SK-N-SH treated with all-trans-retinoic acid at 6 μM for 48 hours (cell line): ENCODE measurements around the gene PYGL.

ENCODE experiments used
- ATAC-seq: fragments of 200-7000 bp; cut with Tn5 transposase; 3 replicates; pipeline ENCODE4 v1.9.1; 2020; ENCODE audit warnings: mild to moderate bottlenecking, moderate library complexity
- ARNTL ChIP-seq: fragments of 450-650 bp; formaldehyde crosslinking; IDR thresholded peaks from 2 replicates; pipeline ENCODE4 v1.5.0; 2020; ENCODE audit warnings: low read depth, mild to moderate bottlenecking, moderate library complexity, borderline replicate concordance
- BACH2 ChIP-seq: fragments of 250-450 bp; sonication (Bioruptor Pico); IDR thresholded peaks from 2 replicates; pipeline ENCODE4 v1.9.0; 2021; ENCODE audit warnings: mild to moderate bottlenecking, borderline replicate concordance
- CREB5 ChIP-seq: fragments of 250-450 bp; sonication (Bioruptor Pico); IDR thresholded peaks from 2 replicates; pipeline ENCODE4 v1.5.1; 2020; ENCODE audit warnings: low read depth, mild to moderate bottlenecking, moderate library complexity
- CSDC2 ChIP-seq: fragments of 250-450 bp; sonication (Bioruptor Pico); IDR thresholded peaks from 2 replicates; pipeline ENCODE4 v1.5.0; 2020; ENCODE audit warnings: mild to moderate bottlenecking, moderate library complexity
- CSRNP3 ChIP-seq: fragments of 250-450 bp; sonication (Bioruptor Pico); IDR thresholded peaks from 2 replicates; pipeline ENCODE4 v1.5.1; 2021; ENCODE audit warnings: mild to moderate bottlenecking, moderate library complexity
- ISL1 ChIP-seq: fragments of 250-450 bp; sonication (Bioruptor Pico); IDR thresholded peaks from 2 replicates; pipeline ENCODE4 v2.1.2; 2022; ENCODE audit warnings: mild to moderate bottlenecking, moderate library complexity
- POU6F1 ChIP-seq: fragments of 250-450 bp; sonication (Bioruptor Pico); IDR thresholded peaks from 2 replicates; pipeline ENCODE4 v1.8.0; 2021; ENCODE audit warnings: low read depth, mild to moderate bottlenecking, moderate library complexity, borderline replicate concordance
- PPARA ChIP-seq: fragments of 250-450 bp; sonication (Bioruptor Pico); IDR thresholded peaks from 2 replicates; pipeline ENCODE4 v1.5.0; 2020; ENCODE audit warnings: mild to moderate bottlenecking, borderline replicate concordance
- RARB ChIP-seq: fragments of 250-450 bp; sonication (Bioruptor Pico); IDR thresholded peaks from 2 replicates; pipeline ENCODE4 v1.8.0; 2021; ENCODE audit warnings: mild to moderate bottlenecking, moderate library complexity
- SNAI2 ChIP-seq: fragments of 250-450 bp; sonication (Bioruptor Pico); IDR thresholded peaks from 2 replicates; pipeline ENCODE4 v1.5.0; 2020; ENCODE audit warnings: mild to moderate bottlenecking, moderate library complexity
- TCF4 ChIP-seq: fragments of 250-450 bp; sonication (Bioruptor Pico); IDR thresholded peaks from 2 replicates; pipeline ENCODE4 v1.8.0; 2021; ENCODE audit warnings: mild to moderate bottlenecking, moderate library complexity, borderline replicate concordance
- TOX ChIP-seq: fragments of 250-450 bp; sonication (Bioruptor Pico); IDR thresholded peaks from 2 replicates; pipeline ENCODE4 v1.8.0; 2021; ENCODE audit warnings: mild to moderate bottlenecking, moderate library complexity, borderline replicate concordance
- TSHZ2 ChIP-seq: fragments of 250-450 bp; sonication (Bioruptor Pico); IDR thresholded peaks from 2 replicates; pipeline ENCODE4 v1.5.0; 2020; ENCODE audit warnings: mild to moderate bottlenecking, moderate library complexity
- ZC3H10 ChIP-seq: fragments of 250-450 bp; sonication (Bioruptor Pico); IDR thresholded peaks from 2 replicates; pipeline ENCODE4 v1.5.1; 2021; ENCODE audit warnings: mild to moderate bottlenecking, moderate library complexity
- ZFP3 ChIP-seq: fragments of 250-450 bp; sonication (Bioruptor Pico); IDR thresholded peaks from 2 replicates; pipeline ENCODE4 v1.5.0; 2020; ENCODE audit warnings: mild to moderate bottlenecking, moderate library complexity
- ZNF565 ChIP-seq: fragments of 450-650 bp; formaldehyde crosslinking; conservative IDR thresholded peaks from 2 replicates; pipeline ENCODE4 v1.5.0; 2020; ENCODE audit warnings: low read depth, mild to moderate bottlenecking, moderate library complexity
- ZNF70 ChIP-seq: fragments of 450-650 bp; formaldehyde crosslinking; IDR thresholded peaks from 2 replicates; pipeline ENCODE4 v1.5.0; 2020; ENCODE audit warnings: mild to moderate bottlenecking, moderate library complexity
- ZNF8 ChIP-seq: fragments of 450-650 bp; formaldehyde crosslinking; IDR thresholded peaks from 2 replicates; pipeline ENCODE4 v1.5.0; 2020; ENCODE audit warnings: mild to moderate bottlenecking, moderate library complexity
- TF ChIP-seq, protein P1 (sequence below): fragments of 250-450 bp; sonication (Bioruptor Pico); IDR thresholded peaks from 2 replicates; pipeline ENCODE4 v1.8.0; 2020; ENCODE audit warnings: mild to moderate bottlenecking, moderate library complexity, borderline replicate concordance

PYGL gene

DNA sequence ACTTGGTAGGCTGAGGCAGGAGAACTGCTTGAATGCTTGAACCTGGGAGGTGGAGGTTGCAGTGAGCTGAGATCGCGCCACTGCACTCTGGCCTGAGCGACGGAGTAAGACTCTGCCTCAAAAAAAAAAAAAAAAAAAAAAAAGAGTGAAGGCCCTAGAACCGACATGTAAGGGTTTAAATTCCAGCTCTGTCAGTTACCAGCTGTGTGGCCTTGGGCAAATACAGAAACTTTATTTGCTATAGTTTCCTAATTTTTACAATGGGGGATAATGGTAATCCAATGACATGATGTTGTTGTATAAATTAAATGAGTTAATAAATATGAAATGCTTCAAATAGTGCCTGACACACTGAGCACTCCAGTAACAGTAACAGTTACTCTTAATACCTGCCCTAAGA is 19.6 kb upstream of the PYGL start:
- no peak for ATAC-seq
- TF ChIP-seq PPARA (CRISPR knock-in tag) (no peak), BACH2 (no peak), TSHZ2 (CRISPR knock-in tag) (no peak), ISL1 (CRISPR knock-in tag) (no peak), TCF4 (CRISPR knock-in tag) (no peak), TOX (CRISPR knock-in tag) (no peak), ZNF565 (CRISPR knock-in tag) (no peak), SNAI2 (no peak), POU6F1 (CRISPR knock-in tag) (no peak), ARNTL (CRISPR knock-in tag) (no peak), CSDC2 (CRISPR knock-in tag) (no peak), CSRNP3 (CRISPR knock-in tag) (no peak), ZFP3 (CRISPR knock-in tag) (no peak), ZNF8 (no peak), RARB (CRISPR knock-in tag) (no peak)
- TF ChIP-seq, protein P1, sequence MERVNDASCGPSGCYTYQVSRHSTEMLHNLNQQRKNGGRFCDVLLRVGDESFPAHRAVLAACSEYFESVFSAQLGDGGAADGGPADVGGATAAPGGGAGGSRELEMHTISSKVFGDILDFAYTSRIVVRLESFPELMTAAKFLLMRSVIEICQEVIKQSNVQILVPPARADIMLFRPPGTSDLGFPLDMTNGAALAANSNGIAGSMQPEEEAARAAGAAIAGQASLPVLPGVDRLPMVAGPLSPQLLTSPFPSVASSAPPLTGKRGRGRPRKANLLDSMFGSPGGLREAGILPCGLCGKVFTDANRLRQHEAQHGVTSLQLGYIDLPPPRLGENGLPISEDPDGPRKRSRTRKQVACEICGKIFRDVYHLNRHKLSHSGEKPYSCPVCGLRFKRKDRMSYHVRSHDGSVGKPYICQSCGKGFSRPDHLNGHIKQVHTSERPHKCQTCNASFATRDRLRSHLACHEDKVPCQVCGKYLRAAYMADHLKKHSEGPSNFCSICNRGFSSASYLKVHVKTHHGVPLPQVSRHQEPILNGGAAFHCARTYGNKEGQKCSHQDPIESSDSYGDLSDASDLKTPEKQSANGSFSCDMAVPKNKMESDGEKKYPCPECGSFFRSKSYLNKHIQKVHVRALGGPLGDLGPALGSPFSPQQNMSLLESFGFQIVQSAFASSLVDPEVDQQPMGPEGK (CRISPR knock-in tag): no peak

- TF ChIP-seq CSRNP3 (CRISPR knock-in tag): no peak
- TF ChIP-seq, protein P1 (CRISPR knock-in tag): peak; percentile 70; the same call in 1 of the 2 replicates
- TF ChIP-seq ISL1 (CRISPR knock-in tag): peak; percentile 96
- no peak for TF ChIP-seq POU6F1 (CRISPR knock-in tag)
- no peak for TF ChIP-seq ZNF8
- no peak for TF ChIP-seq ZC3H10
- no peak for TF ChIP-seq CREB5 (CRISPR knock-in tag)
- no peak for TF ChIP-seq ZNF70 (CRISPR knock-in tag)
- TF ChIP-seq BACH2: no peak
- 0 out of 2 replicates have a peak, but pooled peaks have one; percentile 66 for TF ChIP-seq TOX (CRISPR knock-in tag)
- TF ChIP-seq, all 23 proteins: peak for 3
- peak; percentile 72 for ATAC-seq
Measured at GRCh38 chr14:50961605-50962221, 17.4 kb upstream of the PYGL start.
